ENCODE results near the gene AK8.
"Not testable (repeated sequence)": the region's sequence is repeated elsewhere in the genome, so short reads cannot be mapped to it uniquely, and the experiment has no call there.

AK8 gene

DNA sequence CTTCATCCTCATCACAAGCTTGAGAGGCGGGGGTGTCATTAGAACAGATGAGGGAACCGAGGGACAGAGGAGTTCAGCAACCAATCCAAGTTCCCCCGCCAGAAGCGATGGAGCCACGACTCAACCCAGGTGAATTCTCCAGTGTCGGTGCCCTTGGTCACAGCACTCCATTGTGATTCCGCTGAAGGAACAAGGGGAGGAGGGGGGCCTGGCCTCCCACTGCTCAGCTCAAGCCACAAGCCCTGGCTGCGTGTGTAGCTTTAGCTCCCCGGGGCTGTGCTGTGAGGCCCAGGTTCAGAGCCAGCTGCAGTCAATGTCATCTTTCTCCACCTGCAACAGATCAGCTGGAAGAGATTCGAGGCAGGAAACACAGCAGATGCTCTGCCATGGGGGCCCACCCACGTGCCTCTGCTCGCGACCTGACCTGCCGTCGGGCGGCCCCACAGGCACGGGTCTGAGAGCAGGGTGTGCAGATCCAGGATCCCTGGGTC is 135.2 kb downstream of the AK8 start:
- no peak for DNase-seq (ENCODE audit: low read depth in 2 of 2)

DNA sequence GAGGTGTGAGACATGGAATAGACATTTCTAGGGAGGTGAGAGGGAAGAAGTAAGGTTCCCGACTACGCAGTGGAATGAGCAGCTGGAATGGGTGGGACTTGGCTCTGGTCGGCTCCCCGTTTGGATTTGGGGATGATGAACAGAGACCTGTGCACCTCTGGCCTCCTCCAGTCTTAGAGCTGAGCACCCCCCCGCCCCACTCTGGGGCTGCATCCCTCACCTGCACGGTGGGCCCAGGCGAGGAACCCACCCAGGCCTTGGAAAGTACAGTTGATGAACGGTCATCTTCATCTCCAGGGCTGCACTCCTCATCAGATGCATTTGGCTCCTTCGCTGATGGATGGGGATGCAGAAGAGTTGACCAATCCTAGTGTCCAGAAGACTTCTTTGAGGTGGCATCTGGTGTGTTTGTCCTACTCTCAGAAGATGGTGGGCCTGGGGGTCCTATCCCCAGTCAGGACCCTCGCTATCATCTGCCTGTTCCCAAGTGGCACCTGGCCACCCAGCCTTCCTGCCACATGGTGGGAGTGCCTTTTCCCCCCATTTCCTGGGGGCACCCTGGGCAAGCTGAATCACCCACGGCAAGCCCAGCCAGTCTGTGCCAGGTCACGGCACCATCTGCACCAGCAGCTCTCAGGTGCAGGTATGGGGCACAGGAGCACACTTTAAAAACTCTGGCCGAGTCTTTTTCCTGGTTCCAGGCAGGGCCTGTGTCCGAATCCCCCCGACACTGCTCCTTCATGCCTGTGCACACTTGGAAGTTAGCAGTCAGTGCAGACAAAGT is 137.4 kb downstream of the AK8 start:
- DNase-seq (ENCODE audit: low read depth in 2 of 2): no peak

DNA sequence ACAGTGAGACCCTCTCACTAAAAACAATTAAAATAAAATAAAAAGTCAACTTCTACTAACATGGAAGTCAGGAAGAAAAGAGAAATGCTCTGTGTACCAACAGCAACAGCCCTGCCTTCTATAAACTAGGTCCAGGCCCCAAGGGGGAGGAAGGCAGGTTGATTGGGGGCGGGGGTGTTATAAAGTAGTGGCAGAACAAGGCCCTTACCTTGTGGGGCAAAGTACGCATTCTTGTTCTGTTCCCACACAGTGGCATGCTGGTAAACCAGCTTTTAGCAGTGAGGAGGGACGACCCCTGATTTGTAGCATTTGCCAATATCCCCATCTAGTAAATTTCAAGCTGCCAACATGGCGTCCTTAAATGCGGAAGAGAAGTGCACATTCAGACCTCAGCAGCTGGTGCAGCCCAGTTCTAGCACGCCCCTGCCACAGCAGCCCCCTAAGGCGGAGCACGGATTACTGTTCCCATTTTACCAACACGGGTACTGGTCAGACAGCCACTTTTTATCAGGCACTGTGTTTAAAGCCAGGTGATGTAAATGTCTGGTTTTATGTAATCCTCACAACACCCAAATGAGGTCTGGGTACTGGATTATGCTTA is 138.3 kb downstream of the AK8 start:
- DNase-seq (ENCODE audit: low read depth in 2 of 2): no peak

DNA sequence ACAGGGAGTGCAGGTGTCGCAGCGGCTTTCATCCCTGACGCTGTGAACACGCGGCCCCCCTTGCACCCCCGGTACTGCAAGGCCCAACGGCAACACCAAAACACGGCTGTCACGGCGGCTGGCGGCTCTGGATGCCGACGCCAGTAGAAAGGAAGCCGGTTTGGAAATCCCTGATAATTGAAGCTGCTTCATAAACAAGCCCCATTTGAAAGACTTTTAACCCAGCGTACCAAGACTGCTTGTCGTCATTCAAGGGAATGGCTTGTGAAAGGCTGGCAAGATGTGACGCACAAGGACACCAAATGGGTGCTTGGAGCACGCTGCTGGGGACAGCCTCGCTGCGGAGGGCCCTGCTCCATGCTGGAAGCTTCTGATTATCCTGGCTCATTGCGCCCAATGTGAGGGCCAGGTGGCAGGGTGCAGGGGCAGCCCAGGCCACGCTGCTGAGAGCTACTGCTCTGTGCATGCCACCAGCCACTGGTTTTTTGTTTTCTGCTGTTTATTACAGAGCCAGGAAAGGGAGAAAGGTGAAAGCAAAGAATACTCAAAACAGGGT is 144.7 kb downstream of the AK8 start:
- DNase-seq (ENCODE audit: low read depth in 2 of 2): no peak

DNA sequence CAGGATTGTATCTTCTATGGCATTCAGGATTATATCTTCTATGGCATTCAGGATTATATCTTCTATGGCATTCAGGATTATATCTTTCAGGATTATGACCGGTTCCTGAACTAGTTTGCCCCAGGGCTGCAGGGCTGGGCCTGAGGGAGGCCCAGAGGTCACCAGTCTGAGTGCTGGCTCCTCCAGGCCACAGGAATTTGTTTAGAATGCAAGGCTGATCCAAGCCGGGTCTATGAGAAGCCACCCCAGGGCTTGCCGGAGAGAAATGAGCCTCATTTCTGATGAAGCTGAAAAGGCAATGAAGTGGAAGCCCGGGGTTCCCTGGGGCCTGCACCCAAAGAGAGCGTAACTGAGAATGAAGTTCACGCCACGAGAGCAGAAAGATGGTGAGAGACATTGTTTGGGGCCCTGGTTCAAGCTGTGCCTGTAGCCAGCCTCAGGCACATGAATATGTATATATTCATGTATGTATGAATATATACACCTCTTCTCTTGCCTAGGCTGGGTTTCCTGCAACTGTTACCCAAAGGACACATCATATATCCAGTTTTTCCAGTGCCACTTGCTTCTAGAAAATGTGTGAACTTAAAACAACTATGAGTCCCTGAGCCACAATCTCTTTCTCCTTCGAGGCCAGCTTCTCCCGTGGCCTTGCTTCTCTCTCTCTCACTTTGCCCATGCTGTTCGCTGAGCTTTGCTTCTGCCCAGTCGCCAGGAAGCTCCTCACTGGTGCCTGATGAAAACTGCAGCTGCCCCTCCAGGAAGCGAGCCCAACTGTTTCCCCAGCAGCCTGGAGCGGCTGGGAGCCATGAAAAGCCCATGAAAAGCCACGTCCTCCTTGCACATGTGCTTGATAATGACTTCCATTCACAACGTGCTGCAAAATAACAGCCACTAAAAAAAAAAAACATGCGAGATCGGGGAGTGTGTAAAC is 145.5 kb downstream of the AK8 start:
- no peak for DNase-seq (ENCODE audit: low read depth in 2 of 2)

DNA sequence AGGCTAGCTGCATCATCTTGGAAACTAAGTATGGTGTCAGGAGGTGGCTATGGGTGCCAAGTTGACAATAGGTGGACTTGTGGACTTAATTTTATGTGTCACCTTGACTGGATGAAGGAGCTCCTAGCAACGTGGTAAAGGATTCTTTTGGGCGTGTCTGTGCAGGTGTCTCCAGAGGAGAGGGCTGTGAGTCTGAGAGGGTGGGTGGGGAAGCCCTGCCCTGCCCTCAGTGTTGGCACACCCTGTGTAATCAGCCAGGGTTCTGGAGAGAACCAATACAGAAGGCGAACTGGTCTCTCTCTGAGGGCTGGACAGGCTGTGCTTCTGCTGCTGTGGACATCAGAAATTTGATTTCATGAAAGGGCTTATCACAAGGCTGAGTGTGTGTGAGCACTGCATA is 146.9 kb downstream of the AK8 start:
- DNase-seq (ENCODE audit: low read depth in 2 of 2): no peak

DNA sequence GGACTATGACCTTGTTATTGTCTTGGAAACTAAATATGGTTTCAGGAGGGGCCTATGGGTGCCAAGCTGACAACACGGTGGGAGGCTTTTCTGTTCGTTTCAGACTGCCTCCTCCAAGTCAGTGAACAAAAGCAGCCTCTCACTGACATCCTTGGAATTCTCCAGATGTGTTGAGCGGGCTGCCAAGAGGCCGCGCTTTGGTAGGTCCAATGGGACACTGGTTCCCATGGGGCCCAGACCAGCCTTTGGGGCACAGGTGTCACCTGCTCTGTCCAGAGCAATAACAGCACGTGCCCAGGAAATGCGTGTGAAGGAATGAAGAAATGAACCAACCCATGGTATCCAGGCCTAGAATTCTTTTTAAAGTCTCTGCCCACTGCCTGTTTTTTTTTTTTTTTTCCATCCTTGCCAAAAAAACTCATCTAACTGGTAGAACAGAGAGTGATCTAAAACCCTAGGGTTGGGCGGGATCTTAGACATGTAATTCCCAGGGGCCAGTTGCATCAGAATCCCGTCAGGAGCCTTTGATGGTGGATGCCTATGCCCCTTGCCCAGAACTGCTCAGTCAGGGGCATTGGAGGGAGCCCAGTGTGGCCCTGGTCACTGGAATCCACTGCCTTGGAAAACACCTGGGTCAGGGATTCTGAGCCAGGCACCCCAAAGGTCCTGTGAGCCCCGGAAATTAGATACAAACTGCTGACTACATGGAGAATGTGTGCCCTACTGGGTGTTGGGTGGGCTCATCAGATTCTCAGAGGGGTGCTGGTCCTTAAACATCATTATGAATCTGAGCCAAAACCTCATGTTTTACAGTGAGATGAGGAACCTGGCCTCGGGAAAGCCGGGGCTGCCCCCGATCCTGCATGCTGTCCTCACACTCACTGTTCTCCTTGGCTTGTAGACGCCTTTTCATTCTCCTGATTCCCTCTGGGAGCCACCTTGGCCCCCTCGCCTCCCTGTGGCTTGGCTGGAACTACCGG is 147.7 kb downstream of the AK8 start:
- no peak for DNase-seq (ENCODE audit: low read depth in 2 of 2)

DNA sequence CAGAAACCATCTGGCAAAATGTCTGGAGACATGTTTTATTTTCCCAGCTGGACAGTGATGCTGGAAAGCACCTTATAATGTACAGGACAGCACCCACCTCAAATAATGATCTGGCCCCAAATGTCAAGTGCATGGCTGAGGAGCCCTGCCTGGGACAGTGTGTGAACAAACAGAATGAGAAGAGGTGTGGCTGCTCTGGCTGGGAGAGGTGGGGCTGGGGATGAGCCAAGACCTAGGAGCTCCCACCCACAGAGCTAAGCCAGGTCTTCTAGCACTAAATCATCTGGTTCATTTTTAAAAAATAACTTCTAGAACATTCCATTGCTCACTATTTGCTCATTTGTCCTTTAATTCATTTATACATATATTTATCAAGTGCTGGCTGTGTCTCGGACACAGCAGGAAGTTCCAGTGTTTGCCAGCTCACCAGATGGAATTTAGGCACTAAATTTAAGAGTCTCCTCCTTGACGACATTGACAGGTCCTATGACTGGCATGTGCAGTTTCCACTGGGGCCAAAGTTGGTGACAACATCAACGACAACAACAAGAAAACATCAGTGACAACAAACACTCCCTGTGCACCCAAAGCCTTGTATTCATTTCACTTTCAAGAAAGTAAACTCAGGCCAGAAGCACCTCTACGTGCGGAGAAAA is 148.7 kb downstream of the AK8 start:
- DNase-seq (ENCODE audit: low read depth in 2 of 2): no peak

DNA sequence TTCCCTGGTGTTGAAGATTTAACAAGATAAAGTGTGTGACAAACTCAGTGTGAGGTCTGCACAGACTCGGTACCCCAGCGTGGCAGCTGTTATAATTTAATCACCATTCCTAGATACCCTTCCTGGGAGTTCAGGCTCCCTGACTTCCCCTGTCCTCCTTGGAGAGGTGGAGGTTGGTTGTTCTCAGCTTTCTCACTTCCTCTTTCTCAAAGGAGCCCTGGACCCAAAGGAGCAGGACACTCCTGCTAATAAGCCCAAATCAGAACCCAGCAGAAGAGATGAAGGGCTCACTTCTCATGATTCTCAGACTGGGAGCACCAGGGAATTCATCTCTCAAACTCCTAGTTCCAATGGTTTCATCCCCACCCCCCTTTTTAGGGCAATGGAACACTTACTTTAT is 149.6 kb downstream of the AK8 start:
- DNase-seq (ENCODE audit: low read depth in 2 of 2): no peak

DNA sequence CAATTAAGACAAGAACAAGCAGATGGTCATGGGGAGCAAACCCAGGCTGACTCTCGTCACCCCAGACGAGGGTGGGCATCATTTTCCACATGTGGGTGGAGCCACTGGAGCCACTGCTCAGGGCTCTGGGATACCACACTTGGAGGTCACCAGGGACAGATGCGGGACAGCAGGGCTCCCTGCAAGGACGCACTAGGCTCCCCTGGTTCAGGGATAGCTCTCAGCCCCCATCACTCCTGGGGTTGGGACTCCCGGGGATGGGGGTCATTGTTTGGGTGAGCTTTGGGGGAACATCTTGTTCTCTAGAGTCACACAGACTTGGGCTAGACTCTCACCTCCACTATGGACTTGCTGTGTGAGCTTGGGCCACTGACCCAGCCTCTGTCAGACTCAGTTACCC is 150.0 kb downstream of the AK8 start:
- DNase-seq (ENCODE audit: low read depth in 2 of 2): no peak

DNA sequence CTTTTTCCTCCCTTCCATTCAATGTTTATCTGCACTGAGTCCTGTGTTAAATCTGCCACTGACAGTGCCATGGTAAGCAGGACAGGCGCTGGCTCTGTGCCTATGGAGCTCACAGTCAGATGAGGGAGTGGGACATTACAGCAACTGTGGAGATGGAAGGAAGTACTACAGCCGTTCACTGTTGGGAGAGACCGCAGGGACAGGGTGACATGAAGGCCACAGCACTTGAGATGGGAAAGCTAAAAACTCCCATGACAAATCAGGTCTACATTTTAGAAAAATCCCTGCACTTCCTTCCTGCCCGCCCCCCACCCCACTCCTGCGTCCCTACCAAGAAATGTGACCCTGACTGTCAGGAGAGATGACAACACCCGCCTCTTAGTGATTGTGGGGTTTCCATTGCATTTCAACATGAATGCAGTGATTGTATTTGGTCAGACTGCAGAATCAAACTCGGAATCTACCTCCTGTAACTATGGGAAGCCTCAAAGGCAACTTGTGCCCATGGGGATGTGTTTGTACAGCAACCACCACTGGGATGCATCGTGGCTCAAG is 151.4 kb downstream of the AK8 start:
- DNase-seq (ENCODE audit: low read depth in 2 of 2): no peak

DNA sequence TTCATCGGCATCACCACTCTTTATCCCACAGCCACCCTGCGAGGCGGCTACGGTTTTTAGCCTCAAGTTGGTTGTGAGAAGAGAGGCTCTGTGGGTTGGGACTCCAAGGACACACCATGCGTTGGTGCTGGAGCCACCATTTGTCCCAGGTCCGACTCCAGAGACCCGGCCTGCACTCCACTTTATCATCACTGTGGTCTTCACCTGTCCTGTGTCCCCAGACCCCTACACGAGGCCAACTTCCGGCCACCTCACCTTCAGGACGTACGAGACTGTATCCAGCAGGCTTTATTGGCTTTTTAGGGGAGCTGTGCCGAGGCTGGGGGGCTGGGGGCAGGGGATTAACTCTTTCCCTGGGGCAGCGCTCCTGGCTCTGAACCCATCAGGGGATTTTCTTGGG is 152.8 kb downstream of the AK8 start:
- no peak for DNase-seq (ENCODE audit: low read depth in 2 of 2)

DNA sequence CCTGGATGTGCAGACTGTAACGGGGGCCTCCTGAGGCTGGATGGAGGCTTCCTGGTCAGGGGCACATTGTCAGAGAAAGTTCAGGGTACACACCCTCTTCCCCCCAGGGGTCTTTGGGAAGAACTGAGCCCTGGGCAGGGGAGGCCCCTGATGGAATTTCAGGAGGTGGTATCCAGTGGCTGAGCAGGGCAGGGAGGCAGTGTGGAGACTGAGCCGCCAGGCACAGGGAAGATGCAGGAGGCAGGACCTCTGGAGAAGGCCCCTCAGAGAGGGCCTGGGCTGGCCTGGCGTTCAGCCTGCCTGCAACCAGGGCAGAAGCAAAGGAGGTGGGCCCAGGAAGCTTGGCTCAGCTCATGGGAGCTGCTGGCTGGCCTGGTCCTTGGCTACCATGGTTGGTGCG is 154.3 kb downstream of the AK8 start:
- no peak for DNase-seq (ENCODE audit: low read depth in 2 of 2)

DNA sequence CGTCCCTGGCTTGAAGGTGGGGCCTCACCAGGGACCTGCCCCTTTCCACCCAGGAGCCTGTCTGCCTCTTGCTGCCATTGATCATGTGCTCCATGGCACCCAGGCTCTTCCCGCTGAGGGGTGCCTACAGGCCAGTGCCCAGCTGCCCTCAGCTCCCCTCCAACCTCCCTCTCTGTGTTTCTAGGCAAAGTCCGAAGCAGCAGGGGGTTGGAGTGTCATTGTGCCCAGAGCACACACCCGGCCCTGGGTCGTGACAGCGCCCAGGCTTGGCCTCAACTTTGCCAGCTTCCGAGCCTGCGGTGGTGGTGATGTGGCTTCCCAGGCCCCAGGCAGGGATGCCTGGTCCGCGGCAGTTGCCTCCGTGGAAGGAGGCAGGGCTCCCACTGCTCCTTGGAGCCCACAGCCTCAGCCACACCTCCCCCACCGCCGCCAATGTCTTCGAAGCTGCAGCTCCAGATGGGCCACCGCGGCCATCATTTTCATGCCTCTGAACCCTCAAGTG is 155.5 kb downstream of the AK8 start:
- DNase-seq (ENCODE audit: low read depth in 2 of 2): no peak

DNA sequence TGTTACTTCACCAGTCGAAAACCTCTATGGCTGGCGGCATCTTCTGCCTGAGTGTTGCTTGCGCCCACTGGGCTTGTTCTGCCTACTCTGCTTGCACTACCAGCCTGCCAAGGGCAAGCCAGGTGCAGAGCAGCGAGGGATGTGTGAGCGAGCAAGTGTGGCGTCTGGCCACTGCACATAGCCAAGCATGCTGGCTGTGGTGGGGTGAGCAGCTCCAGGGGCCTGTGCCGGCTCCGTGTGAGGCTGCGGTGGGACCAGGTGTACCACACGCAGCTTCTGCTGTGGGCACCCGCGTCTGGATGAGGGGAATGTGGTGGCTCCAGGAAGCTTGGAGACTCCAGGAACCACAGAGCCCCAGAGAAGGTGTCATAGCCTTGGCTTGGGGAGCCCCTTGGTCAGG is 156.4 kb downstream of the AK8 start:
- DNase-seq (ENCODE audit: low read depth in 2 of 2): no peak

DNA sequence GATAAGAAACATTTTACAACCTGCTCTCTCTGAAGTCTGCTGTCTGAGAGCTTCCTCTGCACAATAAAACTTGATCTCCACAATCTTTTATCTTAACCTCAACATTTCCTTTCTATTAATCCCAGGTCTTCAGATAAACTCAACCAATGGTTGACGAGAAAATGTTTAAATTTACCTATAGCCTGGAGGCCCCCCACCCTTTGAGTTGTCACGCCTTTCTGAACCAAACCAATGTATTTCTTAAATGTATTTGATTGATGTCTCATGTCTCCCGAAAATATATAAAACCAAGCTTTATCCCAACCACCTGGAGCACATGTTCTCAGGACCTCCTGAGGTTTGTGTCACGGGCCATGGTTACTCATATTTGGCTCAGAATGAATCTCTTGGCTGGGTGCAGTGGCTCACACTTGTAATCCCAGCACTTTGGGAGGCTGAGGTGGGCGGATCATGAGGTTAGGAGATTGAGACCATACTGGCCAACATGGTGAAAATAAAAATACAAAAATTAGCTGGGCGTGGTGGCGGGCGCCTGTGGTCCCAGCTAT is 159.6 kb downstream of the AK8 start:
- not testable (repeated sequence) for DNase-seq (ENCODE audit: low read depth in 2 of 2)

DNA sequence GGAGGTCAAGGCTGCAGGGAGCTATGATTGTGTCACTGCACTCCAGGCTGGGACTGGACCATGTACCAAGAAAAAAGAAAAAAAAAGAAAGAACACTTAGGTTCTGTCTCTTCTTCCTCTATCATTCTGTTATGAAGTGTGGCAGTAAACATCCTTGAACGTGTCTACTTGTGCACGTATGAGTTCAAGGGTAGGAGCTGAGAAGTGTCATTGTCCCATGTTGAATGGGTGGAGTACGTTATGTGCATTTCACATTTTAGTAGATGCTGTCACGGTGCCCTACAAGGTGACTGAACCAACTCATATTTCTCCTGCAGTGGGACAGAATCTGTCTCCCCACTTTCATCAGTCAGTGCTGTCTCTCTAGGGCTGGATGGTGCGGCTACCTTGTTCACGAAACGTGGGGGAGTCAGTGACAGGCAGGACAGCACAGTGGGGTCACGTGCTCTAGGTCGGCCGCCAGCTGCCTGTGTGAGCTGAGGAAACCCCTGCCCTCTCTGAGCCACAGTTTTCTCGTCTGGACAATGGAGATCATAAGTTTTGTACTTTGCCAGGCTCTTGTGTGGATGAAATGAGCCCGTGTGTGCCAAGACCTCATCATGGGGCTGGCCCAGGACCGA is 160.6 kb downstream of the AK8 start:
- DNase-seq (ENCODE audit: low read depth in 2 of 2): no peak

DNA sequence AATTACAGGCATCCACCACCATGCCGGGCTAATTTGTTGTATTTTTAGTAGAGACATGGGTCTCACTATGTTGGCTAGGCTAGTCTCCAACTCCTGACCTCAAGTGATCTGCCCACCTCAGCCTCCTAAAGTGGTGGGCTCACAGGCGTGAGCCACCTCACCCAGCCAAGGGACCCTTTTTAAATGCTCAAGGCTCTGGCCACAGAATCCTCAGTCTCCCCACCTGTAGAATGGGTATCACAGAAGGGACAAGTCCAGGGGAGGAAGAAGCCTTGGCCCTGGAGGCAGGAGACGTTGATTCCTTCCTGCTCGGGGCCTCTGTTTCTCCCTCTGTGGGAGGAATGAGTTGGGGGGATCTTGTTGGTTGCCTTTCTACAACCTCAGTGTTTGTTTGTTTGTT is 162.1 kb downstream of the AK8 start:
- no peak for DNase-seq (ENCODE audit: low read depth in 2 of 2)

DNA sequence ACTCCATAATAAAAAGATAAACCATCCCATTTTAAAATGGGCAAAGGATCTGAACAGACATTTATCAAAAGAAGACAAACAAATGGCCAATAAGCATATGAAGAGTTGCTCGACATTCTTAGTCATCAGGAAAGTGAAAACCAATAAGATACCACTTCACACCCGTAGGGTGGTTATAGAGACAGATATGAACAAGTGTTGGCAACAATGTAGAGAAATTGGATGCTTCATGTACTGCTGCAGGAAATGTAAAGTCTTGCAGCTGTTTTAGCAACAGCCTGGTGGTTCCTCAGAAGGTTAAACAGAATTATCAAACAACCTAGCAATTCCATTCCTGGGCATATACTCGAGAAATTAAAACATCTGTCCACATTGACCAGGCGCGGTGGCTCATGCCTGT is 165.3 kb downstream of the AK8 start:
- DNase-seq (ENCODE audit: low read depth in 2 of 2): no peak

Measured in stimulated activated CD8-positive, alpha-beta memory T cell treated with anti-CD3 and anti-CD28 coated beads, Interleukin-7, amount 100 ng/mL, for 1 hour (primary cell).